ENCODE data around the gene NPW.

NPW gene

DNA sequence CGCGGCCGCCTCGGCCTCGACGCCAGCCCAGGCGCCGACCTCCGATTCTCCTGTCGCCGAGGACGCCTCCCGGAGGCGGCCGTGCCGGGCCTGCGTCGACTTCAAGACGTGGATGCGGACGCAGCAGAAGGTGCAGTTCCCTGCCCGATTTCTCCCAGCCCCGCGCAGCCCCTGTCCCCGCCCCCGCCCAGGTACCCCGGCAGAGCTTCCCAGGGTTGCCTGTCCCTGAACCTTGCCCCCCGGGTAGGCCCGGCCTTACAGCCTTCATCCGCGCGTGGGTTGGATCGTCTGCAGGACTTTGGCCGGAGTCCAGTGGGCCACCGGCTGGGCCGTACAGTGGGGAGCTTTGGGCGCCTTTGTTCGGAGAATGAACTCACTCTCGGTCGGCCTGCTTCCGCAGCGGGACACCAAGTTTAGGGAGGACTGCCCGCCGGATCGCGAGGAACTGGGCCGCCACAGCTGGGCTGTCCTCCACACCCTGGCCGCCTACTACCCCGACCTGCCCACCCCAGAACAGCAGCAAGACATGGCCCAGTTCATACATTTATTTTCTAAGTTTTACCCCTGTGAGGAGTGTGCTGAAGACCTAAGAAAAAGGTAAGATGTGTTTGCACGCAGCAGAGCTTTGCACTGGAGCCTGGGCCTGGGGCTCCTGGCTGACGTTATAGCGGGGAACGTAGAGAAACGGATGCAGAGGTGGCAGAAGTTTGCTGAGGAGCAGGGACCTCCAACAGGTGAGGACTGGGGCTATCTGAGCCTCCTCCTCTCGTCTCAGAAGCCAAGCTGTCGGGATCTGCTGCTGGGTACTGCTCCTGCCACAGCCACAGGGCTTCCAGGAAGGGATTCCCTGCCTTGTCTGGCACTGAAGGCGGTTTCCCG lies 35.0 kb upstream of the NPW start:
- DNase-seq: no peak

GRCh38 chr16:1985466-1986150 lies 34.0 kb upstream of the NPW start:
- no peak for DNase-seq

DNA sequence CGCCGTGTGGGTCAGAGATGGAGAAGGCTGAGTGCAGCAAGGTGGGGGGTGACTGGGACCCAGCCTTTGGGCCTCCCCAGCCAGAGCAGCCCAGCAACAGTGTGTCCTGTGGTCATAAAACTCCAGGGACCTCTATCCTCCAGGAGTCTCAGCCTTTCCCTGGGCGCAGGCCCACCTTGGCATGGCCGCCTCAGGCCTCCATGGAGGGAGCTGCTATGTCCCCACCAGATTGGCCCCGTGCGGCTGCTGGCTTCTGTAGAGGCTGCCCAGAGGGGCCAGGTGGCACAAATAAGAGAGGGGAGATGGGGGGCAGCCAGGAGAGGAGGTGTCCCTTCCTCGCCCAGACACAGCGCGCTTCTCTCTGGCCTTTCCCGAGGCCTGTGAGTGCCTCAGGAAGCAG lies 32.4 kb upstream of the NPW start:
- DNase-seq: no peak

DNA sequence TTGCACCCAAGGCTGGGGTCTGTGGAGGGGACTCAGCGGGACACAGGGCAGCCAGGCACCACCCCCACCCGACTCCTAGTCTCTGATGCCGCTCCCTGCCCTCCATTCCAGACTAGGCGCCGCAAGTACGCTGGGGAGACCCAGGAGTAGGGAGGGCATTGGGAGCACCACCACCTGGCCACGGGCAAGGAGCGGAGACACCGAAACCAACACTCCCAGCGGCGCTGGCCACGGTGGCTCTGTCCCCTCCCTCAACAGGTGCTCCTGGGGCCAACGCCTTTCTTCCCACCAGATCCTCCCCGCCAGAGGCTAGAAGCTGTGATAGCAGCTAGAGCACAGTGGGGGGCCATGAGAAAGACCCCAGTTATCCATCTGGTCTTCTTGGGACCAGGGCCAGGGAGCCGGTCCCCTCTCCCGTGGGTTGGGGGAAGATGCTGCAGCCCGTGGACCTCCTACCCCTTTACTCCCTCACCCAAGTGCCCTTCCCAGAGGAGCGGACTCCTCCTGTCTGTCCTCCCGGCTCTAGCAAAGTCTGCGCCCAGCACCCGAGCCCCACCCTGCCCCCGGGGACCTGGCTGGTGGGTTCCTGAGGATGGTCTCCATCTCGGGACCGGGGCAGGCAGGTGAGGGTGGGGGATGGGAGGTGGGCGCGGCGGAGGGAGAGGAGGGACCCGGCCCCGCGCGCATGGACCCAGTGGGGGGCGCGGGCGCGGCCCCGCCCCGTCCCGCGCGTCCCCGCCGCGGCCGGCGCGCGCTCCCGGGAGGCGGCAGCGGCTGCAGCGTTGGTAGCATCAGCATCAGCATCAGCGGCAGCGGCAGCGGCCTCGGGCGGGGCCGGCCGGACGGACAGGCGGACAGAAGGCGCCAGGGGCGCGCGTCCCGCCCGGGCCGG lies 30.1 kb upstream of the NPW start, which contains the start of gene SYNGR3:
Gene SYNGR3 (plus strand): TSS at position 762 of the 892 bp plus-strand sequence. CDS start 133 bp downstream, outside the sequence.
- no peak for DNase-seq

GRCh38 chr16:1990101-1990350 lies 29.6 kb upstream of the NPW start:
- DNase-seq: no peak

DNA sequence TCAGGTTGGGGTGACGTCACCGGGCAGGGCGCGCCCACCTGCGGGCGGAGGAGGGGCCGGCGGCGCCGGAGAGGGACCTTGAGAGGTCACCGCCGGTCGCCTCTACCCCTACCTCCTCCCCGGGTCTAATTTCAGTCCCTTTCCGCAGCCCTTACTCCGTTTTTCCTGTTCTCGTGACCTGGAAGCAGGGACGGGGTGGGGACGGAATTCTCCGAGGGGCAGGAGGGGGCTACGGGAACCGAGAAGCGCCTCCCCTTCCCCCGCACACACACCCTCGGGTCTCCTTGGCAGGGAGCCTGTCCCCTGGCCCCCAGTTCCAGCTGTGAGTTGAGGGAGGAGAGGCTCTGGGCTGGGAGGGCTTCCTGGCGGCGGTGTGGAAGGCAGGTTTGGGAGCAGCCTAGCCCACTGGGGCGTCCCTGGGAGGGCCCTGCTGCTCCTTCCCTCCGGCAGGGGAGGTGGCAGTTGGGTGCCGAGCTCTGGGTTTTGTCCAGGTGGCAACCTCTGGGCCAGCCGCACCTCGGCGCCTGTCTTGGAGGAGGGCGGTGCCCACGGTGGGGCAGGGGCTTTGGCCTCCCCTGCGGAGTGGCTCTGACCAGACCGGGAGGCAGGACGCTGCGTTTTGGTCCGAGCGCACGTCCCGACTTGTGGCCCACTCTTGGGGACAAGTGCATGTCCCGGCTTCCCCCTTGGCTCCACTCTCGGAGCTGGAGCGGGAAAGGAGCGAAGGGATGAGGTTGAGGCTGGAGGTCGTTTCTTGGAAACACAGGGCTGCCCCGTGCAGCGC lies 29.0 kb upstream of the NPW start:
- peak; percentile 63 for DNase-seq

GRCh38 chr16:1991135-1991551 lies 28.4 kb upstream of the NPW start:
- peak; percentile 73 for DNase-seq

GRCh38 chr16:1991588-1991947 lies 28.0 kb upstream of the NPW start:
- no peak for DNase-seq

GRCh38 chr16:1991948-1992703 lies 27.5 kb upstream of the NPW start:
- peak; percentile 98 for DNase-seq

GRCh38 chr16:1992704-1993317 lies 26.8 kb upstream of the NPW start:
- DNase-seq: no peak

- DNase-seq: peak; percentile 25
Measured at GRCh38 chr16:1993731-1994131, 25.9 kb upstream of the NPW start.

DNA sequence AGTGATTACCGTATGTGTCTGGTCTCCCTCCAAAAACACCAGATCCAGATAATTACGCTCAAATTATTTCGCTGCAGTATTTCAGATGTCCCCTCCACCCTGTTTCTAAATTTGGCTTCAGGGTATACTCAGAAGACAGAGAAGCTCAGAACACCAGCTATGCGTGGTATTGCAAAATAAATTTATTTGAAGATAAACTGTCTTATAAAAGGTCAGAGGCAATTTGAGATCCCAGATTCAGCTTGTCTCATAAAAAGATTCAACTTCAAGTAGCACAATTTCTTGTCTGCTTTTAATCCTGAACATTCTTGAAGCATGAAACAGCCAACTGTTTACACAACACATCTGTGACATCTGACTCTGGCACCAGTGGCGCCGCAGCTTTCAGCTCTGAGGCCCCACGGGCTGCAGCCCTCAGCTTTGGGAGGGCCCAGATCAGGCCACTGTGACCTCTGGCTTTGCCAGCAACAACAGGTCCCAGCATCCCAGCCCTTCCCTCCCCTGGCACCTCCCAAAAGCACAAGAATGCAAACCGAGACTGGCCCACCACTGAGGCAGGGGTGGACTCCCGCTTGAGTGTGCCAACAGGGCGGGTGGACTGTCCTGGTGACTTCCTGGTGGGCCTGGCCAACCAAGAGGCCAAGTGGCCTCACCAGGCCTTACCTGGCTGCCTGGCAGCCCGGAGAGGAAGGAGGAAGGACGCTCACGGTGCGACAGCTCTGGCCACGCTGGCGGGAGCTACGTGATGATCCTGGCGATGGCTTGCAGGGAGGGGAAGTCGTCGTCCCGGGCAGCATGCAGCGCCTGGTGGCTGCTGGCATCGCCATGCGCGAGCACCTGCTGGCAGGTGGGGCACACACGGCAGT lies 21.9 kb upstream of the NPW start:
- DNase-seq: no peak

- no peak for DNase-seq
Measured at GRCh38 chr16:1998360-1998835, 21.2 kb upstream of the NPW start.

DNA sequence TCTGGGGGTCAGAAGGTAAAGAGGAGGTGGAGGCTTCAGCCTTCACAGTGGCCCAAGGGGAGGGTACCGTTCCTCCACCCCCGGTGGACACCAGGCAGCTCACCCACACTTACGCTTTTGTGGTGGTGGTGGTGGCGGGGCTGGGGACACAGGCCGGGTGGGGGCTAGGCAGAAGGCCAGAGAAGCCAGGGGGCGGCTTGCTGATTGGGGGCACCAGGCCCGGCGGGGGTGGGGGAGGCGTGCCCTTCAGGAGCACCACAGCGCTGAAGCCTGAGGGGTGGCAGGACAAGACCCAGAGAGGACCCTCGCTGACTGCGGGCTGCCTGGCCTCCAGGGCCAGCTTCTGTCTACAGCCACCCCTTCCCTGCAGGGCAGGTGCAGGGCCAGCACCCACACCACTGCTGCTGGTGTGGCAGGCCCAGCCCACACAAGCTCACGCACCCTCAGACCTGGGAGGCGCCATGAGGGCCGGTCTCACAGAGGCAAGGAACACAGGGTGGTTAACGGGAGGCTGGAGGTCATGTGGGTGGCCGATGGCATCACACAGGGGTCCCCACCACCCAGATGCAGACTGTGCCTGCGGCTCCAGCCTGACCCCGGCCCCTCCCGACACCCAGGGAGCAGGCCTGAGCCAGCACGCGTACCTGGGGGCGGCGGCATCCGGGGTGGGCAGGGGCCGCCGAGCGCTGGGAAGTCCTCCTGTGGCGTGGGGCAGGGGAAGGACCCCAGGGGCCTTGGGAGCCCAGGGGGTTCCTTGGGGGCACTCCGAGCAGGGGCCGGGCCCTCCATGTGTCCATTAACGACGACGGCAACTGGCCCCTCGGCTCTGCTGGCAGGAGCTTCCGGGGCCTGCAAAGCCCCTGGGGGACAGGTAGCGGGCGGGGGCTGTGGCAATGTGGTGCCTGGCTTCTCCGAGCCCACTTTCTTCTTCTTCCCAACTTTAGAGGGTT lies 20.5 kb upstream of the NPW start:
- DNase-seq: no peak

DNA sequence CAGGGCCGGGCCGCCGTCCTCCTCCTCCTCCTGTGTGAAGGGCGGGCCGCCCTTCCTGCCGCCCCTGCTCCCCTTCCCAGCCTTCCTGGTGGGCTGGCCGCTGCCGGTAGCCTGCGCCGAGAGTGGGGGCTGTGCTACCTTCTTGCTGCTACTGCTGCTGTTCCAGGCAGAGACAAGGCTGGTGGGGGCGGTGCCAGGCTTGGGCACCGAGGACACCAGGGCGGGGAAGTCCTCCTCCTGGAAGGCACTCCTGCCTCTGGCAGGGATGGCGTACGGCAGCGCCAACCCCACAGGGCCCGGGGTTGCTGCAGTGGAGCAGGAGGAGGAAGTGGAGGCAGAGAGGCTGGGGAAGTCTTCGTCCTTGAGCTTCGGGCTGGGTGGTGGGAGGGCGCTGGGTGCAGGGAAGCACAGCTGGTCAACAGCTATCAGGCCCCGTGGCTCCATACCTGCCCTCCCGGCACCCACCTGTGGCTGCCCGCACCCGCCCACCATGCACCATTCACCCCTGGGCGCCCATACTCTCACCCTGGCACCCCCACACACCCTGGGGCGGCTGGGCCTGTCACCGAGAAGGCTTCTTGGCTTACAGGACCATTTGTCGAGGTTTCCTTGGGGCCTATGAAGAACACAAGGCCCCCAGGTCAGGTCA lies 19.6 kb upstream of the NPW start:
- no peak for DNase-seq

GRCh38 chr16:2001035-2001434 lies 18.6 kb upstream of the NPW start:
- DNase-seq: no peak

DNA sequence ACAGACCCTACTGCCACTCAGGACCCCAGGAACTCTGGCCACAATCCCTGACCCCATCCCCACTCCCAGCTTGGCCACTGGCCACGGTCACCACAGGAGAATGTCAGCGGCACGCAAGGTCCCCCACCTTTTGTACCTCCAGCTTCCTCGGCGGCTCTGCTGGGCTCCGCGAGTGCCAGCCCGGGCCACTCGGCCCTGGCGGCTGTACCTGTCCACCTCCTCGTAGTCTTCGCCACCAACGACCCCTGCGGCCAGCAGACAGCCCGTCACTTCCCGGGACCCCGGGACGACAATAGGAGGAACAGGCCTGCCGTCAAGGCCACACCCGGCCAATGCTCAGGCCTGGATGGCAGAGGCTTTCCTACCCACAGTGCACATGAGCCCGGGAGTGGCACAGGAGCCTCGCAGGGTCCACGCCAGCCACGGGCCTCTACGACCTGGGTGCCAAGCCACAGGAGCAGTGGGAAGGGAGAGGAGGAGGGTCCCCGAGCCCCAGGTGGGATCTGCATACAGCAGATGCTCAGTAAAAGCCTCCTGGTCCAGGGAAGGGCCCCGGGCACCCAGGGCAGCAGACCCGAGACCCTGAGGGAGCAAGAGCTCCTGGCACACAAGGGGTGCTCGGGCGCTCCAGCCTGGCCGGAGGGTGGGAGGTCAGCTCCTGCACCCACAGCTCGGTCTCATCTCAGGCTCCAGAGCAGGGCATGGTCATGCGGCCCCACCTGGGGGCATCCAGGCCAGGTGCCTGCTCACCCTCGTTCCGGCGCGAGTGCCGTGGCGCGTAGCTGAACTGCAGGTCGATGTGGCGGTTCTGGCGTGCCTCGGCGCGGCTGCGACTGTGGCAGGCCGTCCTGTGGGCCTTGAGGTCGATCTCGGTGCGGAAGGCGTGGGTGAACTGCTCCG lies 17.9 kb upstream of the NPW start:
- DNase-seq: no peak
